Stimulated activated CD8-positive, alpha-beta memory T cell treated with anti-CD3 and anti-CD28 coated beads, Interleukin-4, amount 100 ng/mL, for 4 hours (primary cell): Measurements from ENCODE around the gene BACH2.
A peak's percentile ranks its signal among the peaks of the same experiment; 100 is the strongest.

ENCODE experiments used
- DNase-seq, 2 donors: peaks; one replicate each; pipeline ENCODE4 v3.0.0-alpha.2; 2020; ENCODE audit warnings: low read depth in 2 of 2, low spot score in 1 of 2

The BACH2 gene

DNA sequence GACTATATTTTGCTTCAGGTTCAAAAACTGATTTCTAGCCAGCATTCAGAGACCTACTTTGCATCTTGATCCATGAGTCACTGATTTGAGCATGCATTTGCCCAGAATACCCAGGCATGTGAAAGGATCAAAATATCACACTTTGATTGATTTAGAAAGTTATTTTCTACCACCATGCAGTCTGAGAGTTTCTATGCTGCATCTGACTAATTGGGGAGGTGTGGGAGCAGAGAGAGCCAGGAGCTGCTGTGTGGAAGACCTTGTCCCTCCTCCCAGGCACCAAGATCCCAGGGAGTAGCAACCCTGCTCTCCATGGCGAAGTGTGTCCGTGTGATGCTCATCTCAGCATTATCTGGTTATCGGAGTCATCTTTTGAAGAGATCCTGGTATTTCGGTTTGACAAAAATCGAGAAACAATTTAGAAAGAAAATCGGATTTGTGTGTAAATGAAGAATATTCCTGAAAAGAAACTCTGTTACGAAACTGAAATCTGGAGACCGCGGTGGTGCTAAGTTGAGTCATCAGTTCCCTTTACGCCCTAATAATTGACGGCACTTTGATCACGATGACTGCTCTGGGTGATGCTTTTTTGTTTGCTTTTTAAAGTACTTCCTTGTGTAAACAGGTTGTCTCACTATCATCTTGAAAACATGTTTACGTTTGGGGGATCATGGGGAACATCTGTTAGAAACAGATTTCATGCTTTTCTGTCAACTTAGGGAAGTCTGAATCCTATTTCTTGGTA is 193.4 kb downstream of the BACH2 start:
- no peak for DNase-seq

GRCh38 chr6:90101403-90101802 is 195.2 kb downstream of the BACH2 start:
- DNase-seq, result no peak

GRCh38 chr6:90100059-90100665 is 196.5 kb downstream of the BACH2 start:
- DNase-seq, result no peak

- no peak for DNase-seq
Observed at GRCh38 chr6:90098627-90099026, 198.0 kb downstream of the BACH2 start.

DNA sequence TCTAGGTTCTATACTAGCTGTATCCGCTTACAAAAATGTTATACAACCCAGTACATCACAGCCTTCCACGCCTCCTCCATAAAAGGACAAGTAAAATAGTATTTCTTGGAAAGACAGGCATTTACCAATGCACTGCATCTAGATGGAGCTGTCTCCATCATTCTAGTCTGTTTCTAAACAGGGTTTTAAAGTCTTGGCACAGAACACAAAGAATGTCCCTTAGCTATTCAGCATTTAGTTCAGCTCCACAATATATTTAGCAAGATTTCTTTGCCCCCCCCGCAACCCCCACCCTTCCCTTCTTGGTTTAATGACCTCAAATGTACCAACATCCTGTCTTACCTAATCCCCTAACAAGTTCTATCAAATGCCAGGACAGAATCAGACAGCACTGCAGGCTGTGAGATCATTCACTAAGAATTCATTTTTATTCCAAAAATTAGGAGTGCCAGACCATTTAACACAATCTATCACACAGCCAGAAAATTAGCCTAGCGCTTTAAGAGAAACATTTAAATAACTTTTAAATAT is 198.6 kb downstream of the BACH2 start:
- no peak for DNase-seq

- no peak for DNase-seq
Observed at GRCh38 chr6:90097356-90097755, 199.3 kb downstream of the BACH2 start.

DNA sequence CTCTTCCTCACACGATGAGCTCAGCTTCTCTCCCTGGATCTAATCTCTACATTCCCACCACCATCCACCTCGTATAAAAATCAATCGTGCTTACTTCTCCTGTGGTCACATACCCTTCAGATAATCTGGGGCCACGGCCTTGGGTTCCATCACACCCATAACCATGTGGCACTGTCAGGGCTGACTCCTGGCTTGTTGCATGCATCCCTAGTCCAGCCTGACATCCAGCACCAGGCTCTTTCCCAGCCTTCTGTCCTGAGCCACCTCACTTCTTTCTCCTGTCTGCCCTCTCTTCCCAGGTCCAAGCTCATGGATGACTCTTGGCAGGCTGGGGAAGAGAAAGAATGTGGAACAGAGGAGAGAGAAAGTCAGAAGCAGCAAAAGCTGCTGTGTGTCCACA is 199.8 kb downstream of the BACH2 start:
- DNase-seq, result no peak

DNA sequence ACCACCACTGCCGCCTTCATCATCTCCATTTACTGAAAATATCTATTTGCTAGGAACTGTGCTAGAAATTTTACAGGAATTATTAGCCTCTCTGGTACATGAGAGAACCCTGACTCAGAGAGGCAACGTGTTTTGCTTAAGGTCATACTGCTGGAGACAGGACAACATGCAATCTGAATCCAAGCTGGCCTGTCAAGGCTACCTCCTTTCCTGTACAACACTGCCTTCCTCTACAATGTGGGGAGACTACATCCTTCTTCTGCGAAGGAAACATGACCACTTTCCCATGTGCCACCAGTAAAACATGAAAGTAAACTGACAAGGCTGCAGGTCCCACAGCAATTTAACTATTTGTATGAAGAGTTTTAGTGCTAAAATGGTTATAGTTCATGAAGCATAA is 200.9 kb downstream of the BACH2 start:
- DNase-seq, result no peak

- no peak for DNase-seq
Observed at GRCh38 chr6:90095145-90095544, 201.5 kb downstream of the BACH2 start.

GRCh38 chr6:90093558-90094073 is 203.0 kb downstream of the BACH2 start:
- DNase-seq, result no peak

DNA sequence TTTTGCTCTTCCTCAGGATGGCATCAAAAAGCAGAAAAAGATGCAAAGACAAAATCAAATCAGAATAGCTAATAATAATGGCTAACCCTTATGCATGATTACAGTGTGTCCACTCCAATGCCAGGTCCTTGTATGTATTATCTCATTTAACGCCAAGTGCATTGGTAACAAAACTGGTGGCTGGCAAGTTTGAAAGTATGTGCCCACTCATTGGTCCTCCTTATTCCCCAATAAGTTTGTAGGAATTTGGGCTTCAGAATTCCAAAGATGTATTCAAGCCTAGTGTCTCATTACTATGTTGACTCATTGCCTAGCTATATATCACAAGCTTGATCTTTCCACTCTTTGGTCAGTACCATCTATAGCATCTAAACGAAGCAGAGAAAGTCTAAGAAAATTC is 205.8 kb downstream of the BACH2 start:
- no peak for DNase-seq

GRCh38 chr6:90088009-90088408 is 208.6 kb downstream of the BACH2 start:
- no peak for DNase-seq

DNA sequence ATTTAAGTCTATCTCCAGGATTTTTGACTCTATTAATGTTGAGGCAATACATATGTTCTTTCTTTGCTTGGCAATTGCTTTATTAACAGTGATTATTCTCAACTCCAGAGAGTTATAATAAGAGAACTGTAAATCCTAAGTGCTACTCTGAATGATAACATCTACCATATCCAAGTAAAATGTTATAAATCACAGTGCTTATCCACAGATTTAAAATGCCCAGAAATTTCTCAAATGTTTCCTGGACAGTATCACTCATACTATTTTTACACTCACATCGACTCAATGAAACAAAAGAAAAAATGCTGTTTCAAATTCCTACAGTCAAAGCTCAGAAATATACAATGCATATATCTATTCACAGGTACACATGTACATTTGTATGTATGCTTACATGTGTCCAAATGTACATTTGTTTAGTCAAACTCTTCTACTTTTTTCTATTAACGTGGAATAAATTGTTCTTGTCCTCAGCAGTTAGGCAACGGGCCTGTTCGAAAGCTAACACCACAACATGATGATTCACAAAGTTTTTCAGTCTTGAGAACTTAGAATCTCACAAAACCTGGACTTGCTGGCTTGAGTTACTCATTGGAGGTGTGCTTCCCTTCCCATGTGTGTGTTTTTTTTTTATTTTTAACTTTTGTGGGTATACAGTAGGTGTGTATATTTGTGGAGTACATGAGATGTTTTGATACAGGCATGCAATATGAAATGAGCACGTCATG is 209.4 kb downstream of the BACH2 start:
- DNase-seq, result no peak

DNA sequence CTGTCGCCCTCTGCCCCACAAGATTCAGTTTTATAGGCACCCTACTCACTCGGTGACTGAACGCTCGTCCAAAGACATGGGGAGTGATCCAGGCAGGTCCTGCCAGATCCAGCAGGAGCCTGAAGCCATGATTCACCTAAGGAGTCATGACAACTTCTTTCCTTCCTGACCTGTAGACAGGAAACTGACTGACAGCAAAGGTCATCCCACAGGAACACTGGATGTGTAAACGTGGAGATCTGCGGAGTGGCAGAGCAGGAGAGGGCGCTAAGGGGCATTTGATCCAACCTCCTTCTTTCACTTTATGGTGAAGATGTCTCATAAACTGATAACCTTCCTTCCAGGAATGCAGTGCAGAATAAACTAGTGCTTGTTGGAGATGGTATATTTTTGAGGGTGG is 210.1 kb downstream of the BACH2 start:
- no peak for DNase-seq

GRCh38 chr6:90083891-90084290 is 212.8 kb downstream of the BACH2 start:
- DNase-seq, result peak in 1 of 2 donors; percentile 27

DNA sequence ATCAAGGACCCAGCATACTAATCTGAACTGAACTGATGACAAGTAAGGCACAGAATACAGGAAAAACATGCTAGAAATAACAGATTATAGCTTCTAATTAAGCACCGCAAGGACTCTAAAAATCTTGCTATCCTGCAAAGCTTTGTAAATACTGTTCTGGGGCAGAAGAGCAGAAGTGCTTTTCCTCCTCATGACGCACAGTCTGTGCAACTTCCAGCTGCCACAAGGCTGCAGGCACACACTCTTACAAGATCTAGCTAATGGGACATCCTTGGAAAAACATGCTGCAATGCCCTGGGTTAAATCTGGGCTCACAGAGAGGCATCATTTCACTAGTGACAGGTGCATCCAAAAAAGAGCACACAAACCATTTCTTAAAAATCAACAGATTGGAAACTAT is 213.8 kb downstream of the BACH2 start:
- DNase-seq, result no peak

DNA sequence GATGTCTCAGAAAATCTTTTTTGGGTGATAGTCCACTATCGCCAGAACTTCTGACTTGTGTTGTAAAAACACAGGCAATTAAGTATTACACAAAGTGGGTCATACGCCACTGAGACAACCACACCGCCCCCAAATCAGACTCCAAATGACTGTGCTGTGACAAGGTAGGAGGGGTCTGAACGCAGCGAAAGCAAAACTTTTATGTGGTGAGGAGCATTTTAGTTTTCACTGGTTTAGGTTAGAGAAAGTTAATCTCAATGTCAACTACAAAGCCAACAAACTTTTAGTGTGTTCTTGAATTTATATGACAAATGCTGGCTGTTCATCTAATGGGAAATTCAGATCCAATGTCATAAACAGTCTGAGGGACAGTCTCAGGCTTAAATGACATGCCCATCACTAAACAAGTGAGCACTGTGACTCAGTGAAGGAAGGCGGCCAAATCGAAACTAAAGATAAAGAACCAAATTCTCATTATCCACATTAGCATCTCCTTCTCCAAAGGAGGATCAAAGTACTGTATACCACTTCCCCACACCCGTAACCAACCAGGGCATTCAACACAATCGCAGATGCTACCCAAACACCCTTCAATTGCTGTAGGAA is 215.7 kb downstream of the BACH2 start:
- peak in 1 of 2 donors; percentile 63 for DNase-seq

- DNase-seq, result peak in 1 of 2 donors; percentile 42
Observed at GRCh38 chr6:90079560-90080490, 216.8 kb downstream of the BACH2 start.

- peak in 1 of 2 donors; percentile 27 for DNase-seq
Observed at GRCh38 chr6:90078513-90079289, 217.9 kb downstream of the BACH2 start.
